ENCODE measurements around the gene OR51F1.
"Not testable (repeated sequence)": the region's sequence is repeated elsewhere in the genome, so short reads cannot be mapped to it uniquely, and the experiment has no call there.

The OR51F1 gene, protein sequence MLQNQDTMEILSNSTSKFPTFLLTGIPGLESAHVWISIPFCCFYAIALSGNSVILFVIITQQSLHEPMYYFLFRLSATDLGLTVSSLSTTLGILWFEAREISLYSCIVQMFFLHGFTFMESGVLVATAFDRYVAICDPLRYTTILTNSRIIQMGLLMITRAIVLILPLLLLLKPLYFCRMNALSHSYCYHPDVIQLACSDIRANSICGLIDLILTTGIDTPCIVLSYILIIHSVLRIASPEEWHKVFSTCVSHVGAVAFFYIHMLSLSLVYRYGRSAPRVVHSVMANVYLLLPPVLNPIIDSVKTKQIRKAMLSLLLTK

DNA sequence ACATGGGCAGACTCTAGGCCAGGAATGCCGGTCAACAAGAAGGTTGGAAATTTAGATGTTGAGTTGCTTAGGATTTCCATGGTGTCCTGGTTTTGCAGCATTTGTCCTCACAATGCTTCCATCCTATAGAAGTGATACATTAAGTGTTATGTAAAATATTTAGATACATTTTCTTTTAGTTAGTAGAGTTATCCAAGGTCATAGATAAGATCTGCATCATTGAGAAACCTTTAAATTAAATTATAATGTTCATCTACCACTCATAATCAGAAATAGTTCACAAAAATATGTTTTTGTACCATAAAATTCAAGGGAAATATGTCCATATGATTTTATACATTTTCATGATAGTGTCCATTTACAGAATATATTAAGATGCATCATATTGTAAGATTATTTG, at the start of gene OR51F1:
Gene OR51F1, minus strand, starts transcription at position 101 of the 400 bp plus-strand sequence. Its CDS starts 0 bp downstream, at position 101.
- no peak for DNase-seq

DNA sequence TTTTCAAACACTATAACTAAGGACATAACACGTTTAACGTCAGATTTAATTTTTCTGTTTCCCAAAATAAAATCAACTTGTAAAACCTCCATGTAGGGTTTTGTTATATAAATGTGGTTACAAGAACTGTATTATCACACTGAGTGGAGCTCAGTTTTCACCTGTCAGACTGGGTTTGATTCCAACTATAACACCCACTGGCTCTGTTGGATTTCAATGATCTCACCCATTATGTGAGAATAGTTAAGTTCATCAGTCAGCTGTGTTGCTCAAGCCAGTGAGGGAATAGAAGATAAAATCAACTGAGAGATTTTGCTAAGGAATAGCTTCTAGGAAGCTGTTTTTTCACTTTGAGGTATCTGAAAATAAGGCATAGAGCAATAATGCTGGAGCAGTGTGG, 39.5 kb upstream of the OR51F1 start:
- no peak for DNase-seq

DNA sequence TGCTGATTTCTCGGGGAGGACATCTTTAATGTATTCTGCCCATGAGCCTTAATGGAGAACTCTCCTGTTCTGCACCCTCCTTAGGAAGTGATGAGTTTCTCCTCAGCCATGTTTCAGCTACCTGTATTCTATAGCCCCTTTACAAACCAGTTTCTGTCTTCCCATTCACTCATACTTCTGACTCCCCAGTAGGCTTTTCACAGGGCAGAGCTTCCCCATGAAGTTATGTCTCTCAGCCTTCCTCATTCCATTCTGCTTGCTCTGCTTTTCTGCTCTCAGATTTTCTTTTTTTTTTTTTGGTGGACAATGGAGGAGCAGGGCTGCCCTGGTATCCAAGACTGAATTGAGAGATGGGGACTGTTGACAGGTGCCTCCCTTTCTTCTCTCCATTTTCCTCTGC, 38.7 kb upstream of the OR51F1 start:
- DNase-seq: no peak

DNA sequence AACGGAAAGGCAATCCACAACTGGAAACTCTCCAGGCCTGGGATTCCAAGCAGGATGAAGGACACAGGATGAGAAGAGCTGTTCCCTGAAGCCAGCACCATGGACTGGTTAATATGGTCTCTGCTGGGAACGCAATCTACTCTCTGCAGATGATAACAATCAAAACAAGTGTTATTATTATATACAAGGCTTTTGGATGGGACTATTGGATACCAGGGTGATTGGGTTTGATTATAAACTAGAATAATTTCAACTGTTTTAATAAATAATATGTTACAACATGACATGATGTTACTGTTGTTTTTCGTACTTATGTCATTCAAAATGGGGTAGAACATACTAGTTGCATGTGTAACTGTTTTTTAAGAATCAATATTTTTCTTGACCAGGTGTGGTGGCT, 34.5 kb upstream of the OR51F1 start, which contains the start of gene OR52R1:
Gene OR52R1, minus strand, starts transcription at position 101 of the 400 bp plus-strand sequence. Its CDS starts 0 bp downstream, at position 101.
- no peak for DNase-seq

DNA sequence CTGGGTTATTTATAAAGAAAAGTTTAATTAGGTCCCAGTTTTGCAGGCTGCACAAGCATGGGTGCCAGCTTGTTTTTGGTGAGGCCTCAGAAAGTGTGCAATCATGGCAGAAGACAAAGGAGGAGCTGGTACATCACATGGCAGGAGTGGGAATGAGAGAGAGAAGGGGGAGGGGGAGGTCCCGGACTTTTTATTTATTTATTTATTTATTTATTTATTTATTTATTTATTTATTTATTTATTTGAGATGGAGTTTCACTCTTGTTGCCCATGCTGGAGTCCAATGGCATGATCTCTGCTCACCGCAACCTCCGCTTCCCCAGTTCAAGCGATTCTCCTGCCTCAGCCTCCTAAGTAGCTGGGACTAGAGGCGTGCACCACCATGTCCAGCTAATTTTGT, 31.6 kb upstream of the OR51F1 start:
- DNase-seq: not testable (repeated sequence)

DNA sequence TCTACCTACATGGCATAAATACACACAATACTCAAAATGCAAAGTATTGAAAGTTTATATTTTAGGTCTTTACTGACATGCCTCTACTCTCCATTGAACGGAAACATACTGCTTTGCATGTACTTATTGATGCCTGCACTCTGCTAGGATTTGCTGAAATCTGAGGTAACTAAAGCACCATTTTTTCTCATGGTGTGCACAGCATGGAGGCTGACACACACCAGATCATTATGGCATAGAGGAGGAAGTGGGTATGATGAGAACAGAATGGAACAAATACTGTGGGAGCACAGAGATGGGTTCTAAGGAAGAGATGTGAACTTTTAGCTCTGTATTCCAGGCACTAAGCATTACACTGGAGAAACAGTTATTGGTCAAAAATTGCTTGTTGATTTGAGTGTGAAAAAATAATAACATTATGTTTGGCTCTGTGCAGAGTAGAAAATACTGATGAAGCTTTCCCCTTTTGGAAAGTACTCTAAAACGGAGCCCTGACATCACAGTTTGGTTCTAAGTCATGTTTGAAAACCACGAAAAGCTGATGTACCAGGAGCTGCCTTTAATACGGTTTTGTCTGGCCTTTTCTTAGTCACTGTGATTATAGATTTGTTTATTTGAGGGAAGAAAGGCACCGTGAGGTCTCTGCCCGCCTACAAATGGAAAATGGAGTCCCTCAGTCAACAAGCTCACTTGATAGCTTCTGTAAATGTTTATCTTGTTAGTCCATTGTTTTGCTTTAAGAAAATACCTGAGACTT, 28.9 kb upstream of the OR51F1 start:
- DNase-seq: no peak

DNA sequence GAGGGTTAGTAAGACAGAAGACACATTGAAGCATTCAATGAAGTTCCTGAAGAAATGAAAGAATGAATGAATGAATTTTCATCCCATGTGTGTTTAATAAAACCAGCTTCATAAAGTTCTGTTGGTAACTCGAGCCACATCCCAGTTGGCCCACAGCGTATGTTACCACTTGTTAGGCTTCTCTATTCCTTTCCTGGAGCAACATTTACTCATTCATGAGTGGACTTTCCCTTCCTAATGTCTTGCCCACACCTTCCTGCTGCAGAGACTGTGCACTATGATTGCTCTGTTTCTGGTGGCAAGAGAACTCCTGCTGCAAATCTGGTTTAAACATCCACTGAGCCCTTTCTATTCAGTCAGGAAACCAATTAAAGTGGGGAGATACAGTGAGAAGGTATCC, 27.5 kb upstream of the OR51F1 start:
- no peak for DNase-seq

DNA sequence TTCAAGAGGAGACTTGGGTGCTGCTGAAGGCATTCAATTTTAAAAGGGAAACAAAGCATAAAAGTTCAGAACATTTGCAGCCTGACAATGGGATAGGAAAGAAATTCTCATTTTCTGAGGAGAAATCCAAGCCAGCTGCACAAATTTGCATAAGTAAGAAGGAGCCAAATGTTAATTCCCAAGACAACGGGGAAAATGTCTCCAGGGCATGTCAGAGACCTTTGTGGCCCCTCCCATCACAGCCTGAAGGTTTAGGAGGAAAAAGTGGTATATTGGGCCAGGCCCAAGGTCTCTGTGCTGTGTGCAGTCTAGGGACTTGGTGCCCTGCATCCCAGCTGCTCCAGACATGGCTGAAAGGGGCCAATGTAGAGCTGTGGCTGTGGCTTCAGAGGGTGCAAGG, 12.7 kb upstream of the OR51F1 start:
- DNase-seq: no peak

DNA sequence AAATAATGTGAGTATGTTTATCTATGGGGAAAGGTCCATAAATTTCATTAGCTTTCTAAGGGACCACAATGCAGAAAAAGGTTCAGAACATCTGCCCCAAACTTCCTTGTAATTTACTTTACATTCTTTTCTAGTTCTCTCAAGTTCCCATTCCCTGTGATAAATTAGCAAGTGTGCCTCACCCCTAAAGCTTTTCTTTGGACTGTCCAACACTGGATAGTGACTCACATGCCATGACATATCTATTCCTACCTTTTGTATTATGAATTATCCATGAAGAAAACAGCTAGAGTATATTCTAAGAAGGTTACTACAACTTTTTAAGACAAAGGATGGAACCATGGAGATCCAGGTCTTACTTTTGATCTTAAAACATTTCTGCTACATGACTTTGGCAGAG, 1.6 kb downstream of the OR51F1 start:
- no peak for DNase-seq

DNA sequence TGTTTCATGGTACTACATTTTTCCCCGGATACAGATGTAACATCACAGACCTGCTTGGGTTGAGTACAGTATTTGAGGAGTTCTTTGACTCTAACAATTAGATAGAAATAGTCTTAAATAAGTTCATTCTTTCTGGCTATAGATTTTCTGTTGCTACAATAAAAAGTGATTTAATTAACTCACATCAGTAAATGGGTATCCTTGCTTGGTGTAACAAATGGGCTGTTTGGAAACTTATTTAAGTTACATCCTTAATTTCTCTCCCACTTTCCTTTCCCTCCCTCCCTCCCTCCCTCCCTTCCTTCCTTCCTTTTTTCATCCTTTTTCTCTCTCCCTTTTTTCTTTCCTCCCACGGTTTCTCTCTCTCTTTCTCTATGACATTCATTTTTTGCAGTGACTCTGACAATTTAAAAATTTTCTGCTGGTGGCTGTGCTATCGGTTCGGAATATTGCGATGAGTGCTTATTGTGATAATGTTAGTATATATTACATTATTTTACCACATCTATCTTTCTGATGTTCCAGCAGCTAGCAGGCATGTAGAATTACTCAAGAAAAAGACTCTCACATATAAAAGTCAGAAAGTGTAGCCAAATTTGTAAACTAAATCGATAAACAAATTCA, 3.2 kb downstream of the OR51F1 start:
- DNase-seq: no peak

DNA sequence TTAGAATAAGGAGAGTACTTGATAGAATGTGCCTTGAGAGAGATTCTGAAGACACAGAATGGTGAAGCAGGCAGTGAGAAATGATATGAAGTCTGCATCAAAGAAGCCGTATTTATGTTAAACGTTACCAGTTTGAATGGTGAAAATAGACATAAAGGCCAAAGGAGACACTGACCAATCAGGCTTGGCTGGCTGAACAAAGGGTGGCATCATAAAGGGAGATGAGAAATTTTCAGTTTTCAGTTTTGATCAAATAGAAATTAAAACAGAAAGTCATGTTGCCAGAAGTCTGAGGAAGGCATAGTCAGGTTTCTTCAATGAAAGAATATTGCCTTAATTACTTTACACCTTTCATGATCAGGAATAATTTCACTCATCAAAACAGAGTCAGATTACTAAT, 6.6 kb downstream of the OR51F1 start:
- no peak for DNase-seq

DNA sequence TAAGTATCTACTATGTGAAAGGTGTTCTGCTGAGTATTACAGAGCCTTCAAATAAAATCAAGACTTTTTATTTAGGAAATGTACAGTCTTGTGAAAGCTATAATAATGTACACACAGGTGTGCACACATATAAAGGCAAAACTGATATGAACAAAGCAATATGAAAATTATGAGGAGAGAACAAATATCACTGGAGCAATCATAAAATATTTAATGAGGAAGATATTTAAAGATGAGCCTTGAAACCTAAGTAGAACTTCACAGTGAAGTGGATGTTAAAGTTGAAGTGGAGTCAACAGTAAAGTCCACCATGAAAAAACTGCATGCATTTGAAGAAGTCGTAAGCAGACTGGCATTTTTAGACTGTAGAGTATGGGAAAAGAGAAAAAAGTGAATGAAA, 18.5 kb downstream of the OR51F1 start:
- DNase-seq: no peak

DNA sequence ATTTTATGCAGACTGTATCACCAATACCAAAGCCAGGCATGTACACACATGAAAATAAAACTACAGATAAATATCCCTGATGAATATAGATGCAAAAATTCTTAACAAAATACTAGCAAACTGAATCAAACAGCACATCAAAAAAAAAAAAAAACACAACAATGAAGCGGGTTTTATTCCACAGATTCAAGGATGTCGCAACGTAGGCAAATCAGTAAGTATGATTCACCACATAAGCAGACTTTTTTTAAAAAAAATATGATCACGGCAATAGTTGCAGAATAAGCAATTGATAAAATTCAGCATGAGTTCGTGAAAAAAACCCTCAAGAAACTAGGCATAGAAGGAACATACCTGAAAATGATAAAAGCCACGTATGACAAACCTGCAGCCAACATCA, 21.3 kb downstream of the OR51F1 start:
- no peak for DNase-seq

DNA sequence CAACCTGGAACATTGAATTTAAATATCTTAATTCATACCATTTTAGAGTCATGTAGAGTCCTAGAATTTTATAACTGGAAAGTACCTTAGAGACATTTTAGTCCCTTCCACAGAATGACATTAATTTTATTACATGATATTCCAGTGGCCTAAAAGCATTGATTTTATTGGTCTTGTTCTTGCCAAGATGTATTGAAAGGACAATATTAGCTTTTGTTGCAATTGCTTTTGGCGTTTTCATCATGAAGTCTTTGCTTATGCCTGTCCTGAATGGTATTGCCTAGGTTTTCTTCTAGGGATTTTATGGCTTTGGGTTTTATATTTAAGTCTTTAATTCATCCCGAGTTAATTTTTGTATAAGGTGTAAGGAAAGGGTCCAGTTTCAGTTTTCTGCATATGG, 29.0 kb downstream of the OR51F1 start:
- DNase-seq: no peak

DNA sequence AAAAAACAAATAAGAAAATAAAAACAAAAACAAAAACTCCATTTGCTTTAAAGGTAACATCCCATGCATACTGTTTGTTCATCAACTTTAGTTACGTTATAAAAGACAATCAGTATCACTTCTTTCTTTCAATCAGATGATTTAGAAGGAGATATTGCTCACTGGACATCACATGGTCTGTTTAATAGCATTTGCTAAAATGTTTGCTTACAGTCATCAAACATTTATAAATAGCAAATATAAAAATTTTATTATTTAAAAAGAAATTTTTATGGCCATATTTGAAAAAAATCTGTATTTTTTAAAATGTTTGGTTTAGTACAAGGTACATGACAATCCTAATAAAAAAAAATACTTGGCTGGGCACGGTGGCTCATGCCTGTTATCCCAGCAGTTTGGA, 42.6 kb downstream of the OR51F1 start:
- no peak for DNase-seq

DNA sequence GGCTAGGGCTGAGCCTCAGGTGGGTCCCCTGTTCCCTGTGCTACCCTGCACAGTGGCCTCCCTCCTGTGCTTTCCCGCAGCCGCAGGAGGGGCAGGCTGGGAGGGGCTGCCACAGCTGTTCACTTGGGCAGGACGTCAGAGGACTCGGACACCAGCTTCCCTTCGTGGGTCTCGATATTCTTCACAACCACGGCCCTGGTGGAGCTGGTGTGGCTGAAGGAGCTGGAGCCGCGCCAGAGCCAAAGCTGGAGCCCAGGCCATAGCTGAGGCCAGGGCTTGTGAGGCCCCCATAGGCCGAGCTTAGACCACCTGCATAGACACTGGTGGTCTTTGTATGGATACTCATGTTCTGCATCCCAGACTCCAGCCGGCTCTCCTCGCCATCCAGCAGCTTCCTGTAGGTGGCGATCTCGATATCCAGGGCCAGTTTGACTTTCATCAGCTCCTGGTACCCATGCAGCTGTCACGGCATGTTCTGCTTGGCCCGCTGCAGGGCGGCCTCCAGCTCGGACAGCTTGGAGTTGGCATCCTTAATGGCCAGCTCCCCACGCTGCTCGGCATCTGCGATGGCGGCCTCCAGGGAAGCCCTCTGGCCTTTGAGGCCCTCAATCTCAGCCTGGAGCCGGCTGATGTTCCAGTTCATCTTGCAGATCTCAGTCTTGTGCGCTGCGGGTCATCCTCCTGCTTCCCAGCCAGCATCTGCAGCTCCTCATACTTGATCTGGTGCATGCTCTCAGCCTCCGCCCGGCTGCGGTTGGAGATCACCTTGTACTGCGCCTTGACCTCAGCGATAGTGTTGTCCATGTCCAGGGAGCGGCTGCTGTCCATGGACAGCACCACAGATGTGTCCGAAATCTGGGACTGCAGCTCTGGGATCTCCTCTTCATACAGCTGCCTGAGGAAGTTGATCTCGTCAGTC, 46.9 kb downstream of the OR51F1 start:
- DNase-seq: not testable (repeated sequence)

Measured in CD4-positive, alpha-beta T cell treated with Interferon gamma for 1 hour (primary cell).